ENCODE data around the gene AGRN.

DNA sequence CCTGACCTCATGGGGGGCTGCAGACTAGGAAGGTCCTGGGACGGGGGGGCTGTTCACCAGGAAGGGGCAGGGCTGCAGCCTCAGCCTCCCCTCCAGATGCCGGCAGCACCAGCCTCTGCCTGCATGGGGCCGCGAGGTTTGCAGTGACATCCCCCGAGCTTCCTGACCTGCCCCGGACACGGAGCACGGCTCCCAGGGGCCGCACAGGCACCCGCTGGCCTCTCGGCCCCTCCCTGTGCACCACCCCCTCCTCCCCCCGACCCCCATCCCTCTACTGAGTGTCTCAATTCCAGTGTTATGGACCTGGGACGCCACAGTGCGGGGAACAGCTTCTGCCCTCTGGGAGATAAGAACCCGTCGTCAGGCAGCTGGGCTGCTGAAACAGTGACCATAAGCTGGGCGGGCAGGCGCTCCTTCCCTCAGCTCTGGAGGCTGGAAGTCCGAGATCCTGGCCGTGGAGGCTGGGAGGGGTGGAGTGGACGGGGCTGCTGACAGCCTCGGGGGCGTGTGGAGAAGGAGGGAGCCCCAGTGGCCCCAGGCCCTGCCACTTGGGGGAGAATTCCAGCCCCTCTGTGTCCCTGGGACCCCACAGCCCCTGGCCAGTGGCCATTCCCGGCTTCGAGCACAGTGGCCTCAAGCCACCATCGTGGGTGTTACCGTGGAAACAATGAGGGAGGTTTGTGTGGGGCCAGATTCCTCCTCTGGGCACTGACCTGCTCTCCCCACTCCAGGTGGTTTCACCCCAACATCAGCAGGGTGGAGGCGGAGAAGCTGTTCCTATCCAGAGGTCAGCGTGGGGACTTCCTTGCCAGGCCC is 42.6 kb downstream of the AGRN start:
- TF ChIP-seq, protein P1, sequence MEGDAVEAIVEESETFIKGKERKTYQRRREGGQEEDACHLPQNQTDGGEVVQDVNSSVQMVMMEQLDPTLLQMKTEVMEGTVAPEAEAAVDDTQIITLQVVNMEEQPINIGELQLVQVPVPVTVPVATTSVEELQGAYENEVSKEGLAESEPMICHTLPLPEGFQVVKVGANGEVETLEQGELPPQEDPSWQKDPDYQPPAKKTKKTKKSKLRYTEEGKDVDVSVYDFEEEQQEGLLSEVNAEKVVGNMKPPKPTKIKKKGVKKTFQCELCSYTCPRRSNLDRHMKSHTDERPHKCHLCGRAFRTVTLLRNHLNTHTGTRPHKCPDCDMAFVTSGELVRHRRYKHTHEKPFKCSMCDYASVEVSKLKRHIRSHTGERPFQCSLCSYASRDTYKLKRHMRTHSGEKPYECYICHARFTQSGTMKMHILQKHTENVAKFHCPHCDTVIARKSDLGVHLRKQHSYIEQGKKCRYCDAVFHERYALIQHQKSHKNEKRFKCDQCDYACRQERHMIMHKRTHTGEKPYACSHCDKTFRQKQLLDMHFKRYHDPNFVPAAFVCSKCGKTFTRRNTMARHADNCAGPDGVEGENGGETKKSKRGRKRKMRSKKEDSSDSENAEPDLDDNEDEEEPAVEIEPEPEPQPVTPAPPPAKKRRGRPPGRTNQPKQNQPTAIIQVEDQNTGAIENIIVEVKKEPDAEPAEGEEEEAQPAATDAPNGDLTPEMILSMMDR (IDR thresholded peaks at IDR 0.05 in 2 of 3, conservative IDR thresholded peaks at IDR 0.05 in 1 of 3; ENCODE audit: borderline replicate concordance in 1 of 3, insufficient read depth in 1 of 3, low read depth in 2 of 3, low read length in 2 of 3) = no peak
- TF ChIP-seq, protein P2, sequence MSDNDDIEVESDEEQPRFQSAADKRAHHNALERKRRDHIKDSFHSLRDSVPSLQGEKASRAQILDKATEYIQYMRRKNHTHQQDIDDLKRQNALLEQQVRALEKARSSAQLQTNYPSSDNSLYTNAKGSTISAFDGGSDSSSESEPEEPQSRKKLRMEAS (IDR thresholded peaks at IDR 0.05) = no peak
- TF ChIP-seq POLR2A (IDR thresholded peaks at IDR 0.05; ENCODE audit: borderline replicate concordance, extremely low read depth, insufficient read depth, insufficient read length) = no peak
- TF ChIP-seq, protein P3, sequence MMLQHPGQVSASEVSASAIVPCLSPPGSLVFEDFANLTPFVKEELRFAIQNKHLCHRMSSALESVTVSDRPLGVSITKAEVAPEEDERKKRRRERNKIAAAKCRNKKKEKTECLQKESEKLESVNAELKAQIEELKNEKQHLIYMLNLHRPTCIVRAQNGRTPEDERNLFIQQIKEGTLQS (IDR thresholded peaks at IDR 0.05) = no peak

Data from HCT116 (cell line).